ENCODE data around the gene CLDN10.

The CLDN10 gene

GRCh38 chr13:95607366-95607765 lies 54.8 kb downstream of the CLDN10 start:
- peaks cover 58% of the 10 kb centered on the region for H3K36me3 ChIP-seq (ENCODE audit: low read depth)
- TF ChIP-seq CTCF (IDR thresholded peaks at IDR 0.05; ENCODE audit: poor library complexity, severe bottlenecking), result no peak
- ATAC-seq (ENCODE audit: low read depth) (peak; percentile 84), DNase-seq (ENCODE audit: low spot score) (no peak)
- no peak overlapping the region for H3K4me3 ChIP-seq (ENCODE audit: severe bottlenecking)
- H3K9me3 ChIP-seq (ENCODE audit: severe bottlenecking), result no peaks in the 10 kb centered on the region
- no peak overlapping the region for H3K27ac ChIP-seq (ENCODE audit: poor library complexity, severe bottlenecking)
- peaks cover 18% of the 10 kb centered on the region for H3K4me1 ChIP-seq (ENCODE audit: insufficient read depth, poor library complexity, severe bottlenecking)
- no peaks in the 10 kb centered on the region for H3K27me3 ChIP-seq (ENCODE audit: insufficient read depth, poor library complexity, severe bottlenecking)

GRCh38 chr13:95608640-95609323 lies 56.3 kb downstream of the CLDN10 start:
- no peak for ATAC-seq (ENCODE audit: low read depth)

GRCh38 chr13:95614641-95615245 lies 62.2 kb downstream of the CLDN10 start:
- Histone ChIP-seq H3K9me3 (ENCODE audit: severe bottlenecking) (no peaks in the 10 kb centered on the region), H3K4me1 (ENCODE audit: insufficient read depth, poor library complexity, severe bottlenecking) (no peaks in the 10 kb centered on the region), H3K4me3 (ENCODE audit: severe bottlenecking) (no peak overlapping the region), H3K27ac (ENCODE audit: poor library complexity, severe bottlenecking) (no peak overlapping the region), H3K27me3 (ENCODE audit: insufficient read depth, poor library complexity, severe bottlenecking) (no peaks in the 10 kb centered on the region), H3K36me3 (ENCODE audit: low read depth) (peaks cover 55% of the 10 kb centered on the region)
- ATAC-seq (ENCODE audit: low read depth), result no peak
- no peak for TF ChIP-seq CTCF (IDR thresholded peaks at IDR 0.05; ENCODE audit: poor library complexity, severe bottlenecking)
- no peak for DNase-seq (ENCODE audit: low spot score)

More at GRCh38 chr13:95608640-95609323, 56.3 kb downstream of the CLDN10 start:
- no peak for DNase-seq (ENCODE audit: low spot score)
- no peak overlapping the region for H3K27ac ChIP-seq (ENCODE audit: poor library complexity, severe bottlenecking)
- TF ChIP-seq CTCF (IDR thresholded peaks at IDR 0.05; ENCODE audit: poor library complexity, severe bottlenecking), result no peak
- no peaks in the 10 kb centered on the region for H3K9me3 ChIP-seq (ENCODE audit: severe bottlenecking)
- H3K27me3 ChIP-seq (ENCODE audit: insufficient read depth, poor library complexity, severe bottlenecking), result no peaks in the 10 kb centered on the region
- peaks cover 53% of the 10 kb centered on the region for H3K36me3 ChIP-seq (ENCODE audit: low read depth)
- no peak overlapping the region for H3K4me3 ChIP-seq (ENCODE audit: severe bottlenecking)
- peaks cover 15% of the 10 kb centered on the region for H3K4me1 ChIP-seq (ENCODE audit: insufficient read depth, poor library complexity, severe bottlenecking)

- Histone ChIP-seq H3K36me3 (ENCODE audit: low read depth) (peaks cover 60% of the 10 kb centered on the region), H3K9me3 (ENCODE audit: severe bottlenecking) (no peaks in the 10 kb centered on the region), H3K27ac (ENCODE audit: poor library complexity, severe bottlenecking) (no peak overlapping the region), H3K27me3 (ENCODE audit: insufficient read depth, poor library complexity, severe bottlenecking) (no peaks in the 10 kb centered on the region), H3K4me3 (ENCODE audit: severe bottlenecking) (no peak overlapping the region), H3K4me1 (ENCODE audit: insufficient read depth, poor library complexity, severe bottlenecking) (no peaks in the 10 kb centered on the region)
- ATAC-seq (ENCODE audit: low read depth) (no peak), DNase-seq (ENCODE audit: low spot score) (no peak)
- TF ChIP-seq CTCF (IDR thresholded peaks at IDR 0.05; ENCODE audit: poor library complexity, severe bottlenecking), result no peak
These were observed 63.0 kb downstream of the CLDN10 start for GRCh38 chr13:95615539-95615938.

Data from RWPE2 (cell line).